ENCODE measurements around the gene B4GALT4.

Gene B4GALT4

GRCh38 chr3:119236756-119237155 lies 3.9 kb downstream of the B4GALT4 start:
- DNase-seq, result no peak

DNA sequence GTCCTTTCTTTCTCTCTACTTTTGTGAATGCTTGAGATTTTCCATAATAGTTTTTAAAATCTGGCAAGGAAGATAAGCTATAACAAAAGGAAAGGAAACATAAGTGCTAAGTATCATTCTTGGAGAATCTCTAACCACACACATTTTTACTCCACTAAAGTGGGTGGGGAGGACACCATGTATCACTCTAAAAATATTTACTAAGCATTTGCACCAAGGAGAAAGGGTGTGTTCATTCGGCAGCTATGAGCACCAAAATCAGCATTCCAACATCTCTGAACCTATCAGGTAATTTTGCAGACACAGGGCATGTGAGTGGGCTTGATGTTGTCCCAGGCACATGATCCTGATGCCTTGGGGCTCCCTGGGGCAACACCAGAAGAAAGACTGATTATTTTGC lies 5.5 kb downstream of the B4GALT4 start:
- DNase-seq, result no peak

DNA sequence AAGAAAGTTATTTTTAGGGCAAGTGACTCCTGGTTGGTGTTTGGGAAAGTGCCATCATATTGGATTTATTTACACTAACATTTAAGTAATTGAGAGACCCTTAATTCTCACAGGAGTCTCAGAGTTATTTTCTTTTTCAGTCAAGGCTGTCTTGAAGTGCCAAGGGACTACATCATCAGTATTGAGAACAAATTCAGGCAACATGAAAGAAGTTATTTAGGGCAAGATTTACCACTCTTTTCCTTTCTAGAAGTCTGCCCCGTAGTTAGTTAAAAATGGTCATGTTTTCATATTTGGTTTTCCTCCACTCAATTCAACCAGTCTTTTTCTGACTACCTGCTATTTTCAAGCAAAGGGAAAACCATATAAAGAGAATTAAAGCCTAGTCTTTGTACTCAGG lies 6.1 kb downstream of the B4GALT4 start:
- no peak for DNase-seq

- no peak for DNase-seq
These were observed 9.9 kb downstream of the B4GALT4 start for GRCh38 chr3:119230745-119231144.

- no peak for DNase-seq
These were observed 10.6 kb downstream of the B4GALT4 start for GRCh38 chr3:119230071-119230470.

- DNase-seq, result no peak
These were observed 11.5 kb downstream of the B4GALT4 start for GRCh38 chr3:119229190-119229589.

DNA sequence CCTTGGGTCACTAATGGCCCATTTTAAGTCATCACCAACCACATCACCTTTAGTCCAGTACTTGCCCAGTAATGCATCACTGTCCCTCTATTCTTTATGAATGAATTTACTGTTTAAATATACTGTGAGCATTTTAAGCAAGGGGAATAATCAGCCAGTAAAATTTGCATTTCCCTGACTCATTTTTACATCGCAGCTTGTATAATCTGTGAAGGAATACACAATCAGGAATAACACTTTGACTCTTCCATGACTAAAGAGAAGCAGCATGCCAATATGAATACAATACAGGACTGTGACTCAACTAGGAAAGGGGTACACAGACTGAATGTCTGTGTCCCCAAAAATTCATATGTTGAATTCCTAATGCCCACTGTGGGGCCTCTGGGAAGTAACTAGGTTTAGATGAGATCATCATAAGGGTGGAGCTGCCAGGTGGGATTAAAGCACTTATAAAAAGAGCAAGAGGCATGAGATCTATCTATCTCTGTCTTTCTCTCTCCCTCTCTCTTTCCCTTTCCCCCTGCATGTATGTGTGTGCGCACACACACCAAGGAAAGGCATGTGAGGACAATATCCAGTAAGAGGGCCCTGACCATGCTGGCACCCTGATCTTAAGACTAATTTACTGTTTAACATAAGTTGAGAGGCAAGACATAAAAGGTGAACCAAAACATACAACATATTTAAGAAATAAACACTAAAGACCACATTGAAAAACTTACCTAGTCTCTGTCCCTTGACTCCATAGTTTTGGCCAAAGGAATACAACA lies 12.1 kb downstream of the B4GALT4 start:
- no peak for DNase-seq

DNA sequence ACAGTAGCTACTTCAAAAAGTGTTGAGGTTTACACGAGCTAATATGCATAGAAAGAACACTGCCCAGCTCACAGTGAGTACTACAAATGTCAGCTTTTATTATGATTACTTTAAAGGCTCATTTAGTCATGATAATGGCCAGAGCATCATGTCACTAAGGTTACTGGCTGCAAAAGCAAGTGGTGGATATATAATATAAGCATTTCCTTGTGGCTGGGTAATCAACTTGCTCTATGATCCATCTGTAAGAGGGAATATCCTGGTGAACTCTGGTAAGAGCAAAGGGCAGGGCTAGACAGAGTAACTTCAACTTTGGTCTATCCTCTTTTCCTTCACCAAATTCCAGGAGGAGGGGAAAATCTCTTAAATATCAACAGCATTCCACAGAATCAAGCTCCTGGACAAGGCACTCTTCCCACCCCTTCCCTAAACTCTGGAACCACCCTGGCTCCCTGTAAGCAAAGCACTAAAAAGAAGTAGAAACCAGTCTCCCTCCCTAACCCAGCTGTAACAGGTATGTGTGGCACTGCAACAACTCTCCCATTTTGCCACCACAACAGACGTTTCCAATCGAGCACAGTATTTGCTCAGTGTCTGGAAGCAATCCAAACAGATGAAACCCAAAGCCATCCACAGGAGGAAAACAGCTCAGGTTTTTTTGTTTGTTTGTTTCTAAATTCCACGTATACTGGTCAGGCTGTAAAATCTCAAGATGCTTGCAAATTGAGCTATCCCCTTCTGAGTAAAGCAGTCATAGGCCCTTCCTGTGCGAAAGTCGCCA lies 13.4 kb downstream of the B4GALT4 start:
- no peak for DNase-seq

GRCh38 chr3:119225121-119225520 lies 15.6 kb downstream of the B4GALT4 start:
- no peak for DNase-seq

- DNase-seq, result no peak
These were observed 17.2 kb downstream of the B4GALT4 start for GRCh38 chr3:119223511-119223910.

DNA sequence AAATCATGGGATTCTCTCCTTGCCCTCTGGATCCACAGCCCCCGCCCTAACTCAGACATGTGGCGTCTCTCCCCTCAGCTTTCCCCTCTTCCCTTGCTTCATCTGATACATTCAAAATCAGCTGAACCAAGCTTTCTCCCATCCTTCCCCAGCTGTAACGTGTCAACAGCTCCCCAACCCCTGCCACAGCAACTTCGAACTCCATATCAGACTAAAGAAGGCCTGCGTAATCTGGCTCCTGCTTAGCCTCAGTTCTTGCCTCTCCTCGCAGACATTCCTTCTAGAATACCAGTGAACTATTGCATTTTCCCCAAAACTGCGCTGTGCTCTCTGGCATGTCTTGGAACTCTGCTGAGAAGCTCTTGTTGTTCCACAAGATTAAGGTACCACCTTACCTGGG lies 18.3 kb downstream of the B4GALT4 start:
- no peak for DNase-seq

- DNase-seq, result no peak
These were observed 18.8 kb downstream of the B4GALT4 start for GRCh38 chr3:119221779-119222320.

DNA sequence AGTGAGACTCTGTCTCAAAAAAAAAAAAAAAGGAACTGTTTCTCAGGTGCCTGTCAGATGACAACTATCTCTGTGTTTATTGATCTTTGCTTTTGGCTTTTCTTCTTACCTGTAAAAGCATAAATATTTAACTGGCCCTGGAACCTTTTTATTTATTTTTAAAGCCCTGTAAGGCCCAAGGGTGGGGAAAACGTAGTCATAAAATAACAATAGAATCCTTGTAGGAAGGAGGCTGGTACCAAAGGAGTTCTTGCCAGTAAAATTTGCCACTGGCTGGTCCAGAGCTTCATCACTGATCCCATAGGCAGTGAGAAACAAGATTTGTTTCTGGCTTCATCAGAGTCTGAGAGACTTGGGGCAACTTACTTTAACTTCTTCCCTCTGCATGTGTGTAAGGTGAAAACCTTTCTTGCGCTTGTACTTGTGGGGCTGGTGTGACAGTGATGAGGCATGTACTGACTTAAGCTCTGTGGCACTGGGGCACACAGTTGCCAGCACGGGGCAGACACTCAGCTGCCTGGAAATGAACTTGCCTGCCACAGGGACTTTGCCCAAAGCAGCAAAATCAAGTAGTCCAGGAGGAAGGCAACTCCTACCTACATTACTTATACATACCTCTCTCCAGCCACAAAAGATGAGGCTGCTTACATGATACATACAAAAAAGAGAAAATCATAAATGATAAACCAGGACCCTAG lies 19.6 kb downstream of the B4GALT4 start:
- DNase-seq, result no peak

- no peak for DNase-seq
These were observed 20.5 kb downstream of the B4GALT4 start for GRCh38 chr3:119220198-119220597.

GRCh38 chr3:119219069-119219468 lies 21.6 kb downstream of the B4GALT4 start:
- DNase-seq, result no peak

DNA sequence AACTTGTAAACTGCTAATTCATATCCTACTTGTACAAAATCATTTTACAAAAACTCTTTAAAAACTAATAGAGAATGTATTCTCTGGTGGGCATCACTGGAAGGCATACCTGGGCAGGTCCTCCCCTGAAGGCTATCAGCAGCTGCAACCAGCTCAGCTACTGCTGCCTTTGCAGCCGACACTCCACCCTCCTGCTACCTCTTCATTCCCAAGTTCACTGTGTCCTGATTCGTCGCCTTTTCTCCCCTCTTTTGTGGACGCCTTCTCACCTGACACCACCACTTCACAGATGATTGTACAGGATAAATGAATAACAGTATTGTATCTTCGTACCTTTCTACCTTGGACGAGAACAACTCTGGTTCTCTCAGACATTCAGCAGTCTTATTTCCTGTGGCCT lies 28.9 kb downstream of the B4GALT4 start:
- no peak for DNase-seq

DNA sequence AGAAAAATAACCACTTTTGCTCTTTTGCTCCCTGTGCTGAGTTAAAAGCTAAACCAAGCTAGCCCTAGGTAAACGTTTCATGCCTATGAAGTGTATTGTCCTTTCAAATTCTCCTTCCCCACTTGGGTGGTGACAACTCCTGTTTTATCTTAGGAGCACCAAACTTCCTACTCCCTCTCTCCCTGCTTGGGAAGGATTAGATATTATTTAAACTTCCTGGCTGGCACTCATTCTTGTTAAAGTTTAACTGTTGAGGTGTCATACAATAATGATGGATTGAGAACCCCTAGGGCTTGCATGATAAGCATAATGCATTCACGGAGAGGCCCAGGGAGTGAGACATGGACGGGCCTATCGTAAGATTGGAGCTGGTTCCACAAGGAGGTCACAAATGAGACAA lies 29.5 kb downstream of the B4GALT4 start:
- DNase-seq, result no peak

GRCh38 chr3:119207512-119207875 lies 33.2 kb downstream of the B4GALT4 start:
- DNase-seq, result no peak

- DNase-seq, result no peak
These were observed 33.8 kb downstream of the B4GALT4 start for GRCh38 chr3:119206611-119207511.

GRCh38 chr3:119205685-119206084 lies 35.0 kb downstream of the B4GALT4 start:
- no peak for DNase-seq

DNA sequence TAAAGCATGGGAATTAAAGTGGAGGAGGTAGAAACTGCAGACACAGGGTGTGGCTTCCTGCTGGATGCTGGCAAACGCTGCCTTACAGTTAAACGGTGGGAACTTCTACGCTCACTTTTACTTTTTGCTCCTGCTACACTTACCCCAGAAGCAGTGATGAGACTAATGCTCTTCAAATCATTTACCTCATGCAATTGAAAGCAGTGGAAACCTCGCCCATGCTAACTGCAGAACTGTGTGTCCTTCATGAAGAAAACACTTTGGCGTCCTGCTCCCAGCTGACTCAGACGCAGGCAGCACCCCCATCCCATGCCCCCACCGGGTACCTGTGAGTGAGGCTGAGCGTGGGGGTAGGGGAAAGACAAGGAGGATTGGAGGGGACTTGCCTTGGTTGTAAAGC lies 35.5 kb downstream of the B4GALT4 start:
- no peak for DNase-seq

DNA sequence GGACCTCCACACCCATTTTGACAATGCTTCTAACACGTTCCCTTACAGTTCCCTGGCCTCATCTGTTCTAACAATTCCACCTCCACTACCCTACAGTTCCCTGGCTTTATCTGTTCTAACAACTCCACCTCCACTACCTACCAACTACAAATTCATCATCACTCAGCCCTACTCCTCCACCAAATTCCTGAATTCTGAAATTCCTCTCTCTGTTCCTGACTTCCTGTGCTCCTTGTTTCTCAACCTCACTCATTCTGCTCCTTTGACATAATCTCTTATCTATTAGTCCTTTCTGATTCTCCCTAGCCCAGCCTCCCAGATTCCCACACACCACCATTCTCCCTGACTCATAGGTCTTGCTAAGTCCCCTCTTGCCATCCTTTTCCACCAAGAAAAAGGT lies 44.8 kb downstream of the B4GALT4 start:
- no peak for DNase-seq

GRCh38 chr3:119195151-119195476 lies 45.6 kb downstream of the B4GALT4 start:
- DNase-seq, result no peak

All from NCI-H187 treated with DMSO at 0.1 percent for 48 hours (cell line).